ENCODE measurements around the gene TCHP. TPM values are rescaled to one million over a fixed set of nuclear protein-coding genes. Genes with fewer than 3 reads are reported as not detected.

TCHP gene
- total and polyA plus RNA-seq, 2 of the 13 experiments (the other 11 are each of a cell fraction or from before 2014, with no cell fraction given), result 6.7 to 12.2 TPM

DNA sequence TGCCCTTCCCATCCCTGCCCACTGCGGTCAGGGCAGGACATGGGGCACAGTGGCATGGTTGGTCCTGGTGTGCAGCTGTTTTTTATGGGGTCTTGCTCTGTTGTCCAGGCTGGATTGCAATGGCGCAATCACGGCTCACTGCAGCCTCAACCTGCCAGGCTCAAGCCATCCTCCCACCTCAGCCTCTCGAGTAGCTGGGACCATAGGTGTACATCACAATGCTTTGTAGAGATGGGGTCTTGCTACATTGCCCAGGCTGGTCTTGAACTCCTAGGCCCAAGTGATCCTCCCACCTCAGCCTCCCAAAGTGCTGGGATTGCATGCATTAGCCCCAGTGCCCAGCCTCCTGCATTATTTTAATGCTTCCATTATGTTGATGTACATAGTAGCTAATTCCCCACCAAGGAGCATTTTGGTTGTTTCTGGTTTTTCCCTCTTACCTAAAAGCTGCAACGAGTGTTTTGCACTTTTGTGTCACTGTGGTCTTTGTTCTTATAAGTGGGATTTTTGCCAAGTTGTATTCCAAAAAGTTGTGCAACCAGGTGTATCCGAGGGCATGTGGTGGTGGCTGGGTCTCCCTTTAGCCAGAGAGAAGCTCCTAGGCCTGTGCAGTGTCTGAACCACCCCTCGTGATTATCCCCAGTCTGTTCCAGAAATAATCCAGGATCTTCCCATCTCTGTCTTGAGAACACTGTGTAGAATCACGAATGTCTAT, 10.3 kb downstream of the TCHP start:
- H2AFZ ChIP-seq (ENCODE audit: low read length), result no peak overlapping the region
- in situ Hi-C loops (cut with HindIII; ENCODE audit: extremely low pct_ligation_motif_present, low pct_unique_long_range_greater_than_20kb), result no loop called here

DNA sequence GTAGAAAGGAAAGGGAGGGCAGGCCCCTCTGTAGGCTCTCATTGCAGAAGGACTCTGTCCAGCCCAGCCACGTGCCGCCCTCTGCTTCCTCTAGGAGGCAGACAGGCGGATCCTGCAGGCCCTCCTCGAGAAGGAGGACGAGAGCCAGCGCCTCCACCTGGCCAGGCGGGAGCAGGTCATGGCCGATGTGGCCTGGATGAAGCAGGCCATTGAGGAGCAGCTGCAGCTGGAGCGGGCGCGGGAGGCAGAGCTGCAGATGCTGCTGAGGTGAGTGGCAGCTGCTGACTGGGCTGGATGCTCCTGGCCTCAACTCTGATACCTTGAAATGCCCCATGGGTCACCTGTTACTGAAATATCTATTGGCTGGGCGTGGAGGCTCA, 10.9 kb downstream of the TCHP start:
- ChIA-PET CTCF (ENCODE audit: low intra/inter-chr PET ratio, low total read pairs) (interaction anchor here (1.5 to 1.6 kb wide), 2 partner anchors 30 to 58 kb away, joined by 3 to 7 read pairs; partner anchors contain the start of gene GLTP), POLR2A (no interaction called here)
- no peak overlapping the region for H3K9ac ChIP-seq (ENCODE audit: insufficient read depth, low read depth, low read length)
- peaks cover 18 to 60% of the 10 kb centered on the region in 2 experiments; a peak in 4 of 5 replicates for H3K36me3 ChIP-seq (replicated peaks in 1 of 2; ENCODE audit: control insufficient read depth in 1 of 2, insufficient read depth in 2 of 2, low read length in 2 of 2)
- DNase-seq (ENCODE audit: low spot score) (peak; percentile 55), ATAC-seq (peak; percentile 95), FAIRE-seq (peak; percentile 39)
- no peak overlapping the region for H3K4me2 ChIP-seq (ENCODE audit: low read depth, low read length)
- H3K27ac ChIP-seq (ENCODE audit: extremely low read length, insufficient read depth, low read length), result peak overlapping the region; percentile 11
- no peak overlapping the region for H3K4me3 ChIP-seq (replicated peaks in 1 of 3; ENCODE audit: insufficient read depth in 1 of 3, low read depth in 2 of 3, low read length in 3 of 3)
- peaks cover 8% of the 10 kb centered on the region for H3K4me1 ChIP-seq (ENCODE audit: insufficient read depth, low read length)
- no peaks in the 10 kb centered on the region for H4K20me1 ChIP-seq (ENCODE audit: insufficient read depth, low read length)
- WGBS (ENCODE audit: low lambda C conversion rate), result 91% methylated on average over 6 of the region's 12 CpGs
- H3K9me3 ChIP-seq (ENCODE audit: low read length), result no peaks in the 10 kb centered on the region
- H3K79me2 ChIP-seq (ENCODE audit: insufficient read depth, low read length), result no peaks in the 10 kb centered on the region
- H3K27me3 ChIP-seq (ENCODE audit: control insufficient read depth in 1 of 2, insufficient read depth in 2 of 2, low read length in 2 of 2), result no peaks in the 10 kb centered on the region
- no TSS peak for BruUV-seq (replicated peaks)
- H2AFZ ChIP-seq (ENCODE audit: low read length), result no peak overlapping the region
- in situ Hi-C loops (cut with HindIII; ENCODE audit: extremely low pct_ligation_motif_present, low pct_unique_long_range_greater_than_20kb) (no loop called here), intact Hi-C loops (cut with micrococcal nuclease; ENCODE audit: unreplicated experiment) (no loop called here)
- TF ChIP-seq KMT2A (CRISPR knock-in tag; IDR thresholded peaks at IDR 0.05) (no peak), YEATS4 (CRISPR knock-in tag; IDR thresholded peaks at IDR 0.05; ENCODE audit: borderline replicate concordance) (0 out of 2 replicates have a peak, but pooled peaks have one; percentile 24), SALL1 (CRISPR knock-in tag; IDR thresholded peaks at IDR 0.05) (peak; percentile 57), ZNF644 (CRISPR knock-in tag; IDR thresholded peaks at IDR 0.05; ENCODE audit: low read depth) (peak; percentile 50; the same call in 1 of the 2 replicates), NONO (IDR thresholded peaks at IDR 0.05) (no peak), NONO (CRISPR knock-in tag; conservative IDR thresholded peaks at IDR 0.05) (no peak), HOXA3 (CRISPR knock-in tag; IDR thresholded peaks at IDR 0.05) (peak; percentile 55; the same call in 1 of the 2 replicates), CHCHD3 (CRISPR knock-in tag; IDR thresholded peaks at IDR 0.05) (no peak), ZNF768 (CRISPR knock-in tag; IDR thresholded peaks at IDR 0.05) (peak; percentile 45; the same call in 1 of the 2 replicates), HOXA7 (CRISPR knock-in tag; IDR thresholded peaks at IDR 0.05) (no peak), NR2F2 (IDR thresholded peaks at IDR 0.05; ENCODE audit: borderline replicate concordance, low read depth) (no peak)
- TF ChIP-seq, protein P1, sequence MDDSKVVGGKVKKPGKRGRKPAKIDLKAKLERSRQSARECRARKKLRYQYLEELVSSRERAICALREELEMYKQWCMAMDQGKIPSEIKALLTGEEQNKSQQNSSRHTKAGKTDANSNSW (CRISPR knock-in tag; IDR thresholded peaks at IDR 0.05; ENCODE audit: borderline replicate concordance), result no peak
- TF ChIP-seq, protein P2, sequence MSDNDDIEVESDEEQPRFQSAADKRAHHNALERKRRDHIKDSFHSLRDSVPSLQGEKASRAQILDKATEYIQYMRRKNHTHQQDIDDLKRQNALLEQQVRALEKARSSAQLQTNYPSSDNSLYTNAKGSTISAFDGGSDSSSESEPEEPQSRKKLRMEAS (IDR thresholded peaks at IDR 0.05), result peak; percentile 82
- TF ChIP-seq, protein P3, sequence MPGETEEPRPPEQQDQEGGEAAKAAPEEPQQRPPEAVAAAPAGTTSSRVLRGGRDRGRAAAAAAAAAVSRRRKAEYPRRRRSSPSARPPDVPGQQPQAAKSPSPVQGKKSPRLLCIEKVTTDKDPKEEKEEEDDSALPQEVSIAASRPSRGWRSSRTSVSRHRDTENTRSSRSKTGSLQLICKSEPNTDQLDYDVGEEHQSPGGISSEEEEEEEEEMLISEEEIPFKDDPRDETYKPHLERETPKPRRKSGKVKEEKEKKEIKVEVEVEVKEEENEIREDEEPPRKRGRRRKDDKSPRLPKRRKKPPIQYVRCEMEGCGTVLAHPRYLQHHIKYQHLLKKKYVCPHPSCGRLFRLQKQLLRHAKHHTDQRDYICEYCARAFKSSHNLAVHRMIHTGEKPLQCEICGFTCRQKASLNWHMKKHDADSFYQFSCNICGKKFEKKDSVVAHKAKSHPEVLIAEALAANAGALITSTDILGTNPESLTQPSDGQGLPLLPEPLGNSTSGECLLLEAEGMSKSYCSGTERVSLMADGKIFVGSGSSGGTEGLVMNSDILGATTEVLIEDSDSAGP (CRISPR knock-in tag; IDR thresholded peaks at IDR 0.05; ENCODE audit: borderline replicate concordance), result no peak
- TF ChIP-seq, protein P4, sequence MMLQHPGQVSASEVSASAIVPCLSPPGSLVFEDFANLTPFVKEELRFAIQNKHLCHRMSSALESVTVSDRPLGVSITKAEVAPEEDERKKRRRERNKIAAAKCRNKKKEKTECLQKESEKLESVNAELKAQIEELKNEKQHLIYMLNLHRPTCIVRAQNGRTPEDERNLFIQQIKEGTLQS (CRISPR knock-in tag; IDR thresholded peaks at IDR 0.05), result no peak

More for the DNA sequence above, 10.3 kb downstream of the TCHP start:
- no peak overlapping the region for H3K9ac ChIP-seq (ENCODE audit: insufficient read depth, low read depth, low read length)
- TF ChIP-seq CEBPB (IDR thresholded peaks at IDR 0.05; ENCODE audit: borderline replicate concordance, low read depth, low read length) (peak; percentile 45), ZKSCAN1 (IDR thresholded peaks at IDR 0.05; ENCODE audit: low read length) (no peak), ZNF121 (CRISPR knock-in tag; IDR thresholded peaks at IDR 0.05) (peak; percentile 91; the same call in 1 of the 2 replicates)
- no TSS peak for BruUV-seq (replicated peaks)
- intact Hi-C loops (cut with micrococcal nuclease; ENCODE audit: unreplicated experiment), result no loop called here
- H3K36me3 ChIP-seq (replicated peaks in 1 of 2; ENCODE audit: control insufficient read depth in 1 of 2, insufficient read depth in 2 of 2, low read length in 2 of 2), result peaks cover 13 to 60% of the 10 kb centered on the region in 2 experiments; a peak in 4 of 5 replicates
- H3K27me3 ChIP-seq (ENCODE audit: control insufficient read depth in 1 of 2, insufficient read depth in 2 of 2, low read length in 2 of 2), result no peaks in the 10 kb centered on the region
- H3K9me3 ChIP-seq (ENCODE audit: low read length), result no peaks in the 10 kb centered on the region
- H3K4me1 ChIP-seq (ENCODE audit: insufficient read depth, low read length), result peaks cover 8% of the 10 kb centered on the region
- ATAC-seq (no peak), FAIRE-seq (no peak), DNase-seq (ENCODE audit: low spot score) (no peak)
- H3K79me2 ChIP-seq (ENCODE audit: insufficient read depth, low read length), result no peaks in the 10 kb centered on the region
- ChIA-PET POLR2A (no interaction called here), CTCF (ENCODE audit: low intra/inter-chr PET ratio, low total read pairs) (interaction anchor here (1.5 to 1.6 kb wide), 2 partner anchors 30 to 57 kb away, joined by 3 to 7 read pairs; partner anchors contain the start of gene GLTP)
- peak overlapping the region; percentile 11 for H3K27ac ChIP-seq (ENCODE audit: extremely low read length, insufficient read depth, low read length)
- WGBS (ENCODE audit: low lambda C conversion rate), result 73% methylated on average over 8 of the region's 8 CpGs
- H4K20me1 ChIP-seq (ENCODE audit: insufficient read depth, low read length), result no peaks in the 10 kb centered on the region
- no peak overlapping the region for H3K4me3 ChIP-seq (replicated peaks in 1 of 3; ENCODE audit: insufficient read depth in 1 of 3, low read depth in 2 of 3, low read length in 3 of 3)
- H3K4me2 ChIP-seq (ENCODE audit: low read depth, low read length), result no peak overlapping the region

Data from HepG2 (cell line).